HepG2 (cell line): ENCODE measurements around the gene ANXA6. TPM values are rescaled to one million over a fixed set of nuclear protein-coding genes. Genes with fewer than 3 reads are reported as not detected.

ENCODE experiments used
- ATAC-seq: fragments of 200-7000 bp; cut with Tn5 transposase; 3 replicates; pipeline ENCODE4 v1.9.1; 2020; ENCODE audit warnings: mild to moderate bottlenecking, moderate library complexity
- BruUV-seq: library from RNA; stranded (reverse); fragments of 400-500 nt; replicated peaks from 2 replicates; lab custom pipeline; 2021; lab: Mats Ljungman, UMichigan
- CTCF ChIA-PET: fragments of 300-600 bp; formaldehyde crosslinking; extraction: SDS; loops from one replicate; lab custom pipeline; 2021; ENCODE audit warnings: low total read pairs, inconsistent platforms, low intra/inter-chr PET ratio; lab: Yijun Ruan, JAX
- POLR2A ChIA-PET: fragments of 350-600 bp; sonication (Branson Sonifier 250); formaldehyde crosslinking; loops from one replicate; lab custom pipeline; 2020; ENCODE audit warnings: antibody characterized with exemption, inconsistent platforms; lab: Yijun Ruan, JAX
- DNase-seq: peaks from one replicate; pipeline ENCODE4 v3.0.0-alpha.2; 2015; ENCODE audit warnings: low spot score
- FAIRE-seq: peaks from 3 replicates; lab custom pipeline; 2011; peaks lifted over from hg19 to GRCh38; lab: Jason Lieb, UNC
- H2AFZ ChIP-seq: one replicate; pipeline ENCODE4 v1.6.1; 2011; ENCODE audit warnings: low read length, inconsistent platforms
- H3K27ac ChIP-seq: fragments of 300-600 bp; 3 replicates; pipeline ENCODE4 v1.8.0; 2011; ENCODE audit warnings: mixed run types, mild to moderate bottlenecking, mixed read lengths, low read length, inconsistent platforms; ENCODE audit not compliant: insufficient read depth; ENCODE audit errors: extremely low read length
- H3K27me3 ChIP-seq, 2 experiments: fragments of 200-600 bp in 1 of 2; 2 replicates in 1 of 2; 3 replicates in 1 of 2; pipeline versions ENCODE4 v1.6.0 to v1.8.0; 2011; ENCODE audit warnings: low read length in 2 of 2, mild to moderate bottlenecking in 2 of 2, moderate library complexity in 2 of 2, inconsistent platforms in 1 of 2; ENCODE audit not compliant: insufficient read depth in 2 of 2, control insufficient read depth in 1 of 2
- H3K36me3 ChIP-seq, 2 experiments: fragments of 200-600 bp in 1 of 2; replicated peaks in 1 of 2; 2 replicates in 1 of 2; 3 replicates in 1 of 2; pipeline versions ENCODE4 v1.5.1 to v1.8.0; 2011; ENCODE audit warnings: low read length in 2 of 2, inconsistent platforms in 1 of 2; ENCODE audit not compliant: insufficient read depth in 2 of 2, control insufficient read depth in 1 of 2
- H3K4me1 ChIP-seq: 2 replicates; pipeline ENCODE4 v1.5.1; 2012; ENCODE audit warnings: low read length, inconsistent platforms; ENCODE audit not compliant: insufficient read depth
- H3K4me2 ChIP-seq: 2 replicates; pipeline ENCODE4 v1.6.0; 2011; ENCODE audit warnings: low read depth, low read length, inconsistent platforms
- H3K4me3 ChIP-seq, 3 experiments: fragments of 200-600 bp in 1 of 3; sonication (generic), shearing (Covaris generic) in 1 of 3; replicated peaks in 1 of 3; 2 replicates each; pipeline ENCODE4 v1.5.1; 2011 to 2016; ENCODE audit warnings: low read length in 3 of 3, inconsistent platforms in 2 of 3, low read depth in 2 of 3, mild to moderate bottlenecking in 2 of 3, control low read depth in 1 of 3, mixed read lengths in 1 of 3; ENCODE audit not compliant: insufficient read depth in 1 of 3
- H3K79me2 ChIP-seq: one replicate; pipeline ENCODE4 v1.6.1; 2011; ENCODE audit warnings: low read length, inconsistent platforms; ENCODE audit not compliant: insufficient read depth
- H3K9ac ChIP-seq: 2 replicates; pipeline ENCODE4 v1.6.0; 2011; ENCODE audit warnings: mild to moderate bottlenecking, low read depth, low read length, inconsistent platforms; ENCODE audit not compliant: insufficient read depth
- H3K9me3 ChIP-seq: 2 replicates; pipeline ENCODE4 v1.5.1; 2012; ENCODE audit warnings: mild to moderate bottlenecking, low read length
- H4K20me1 ChIP-seq: 2 replicates; pipeline ENCODE4 v1.6.0; 2011; ENCODE audit warnings: inconsistent platforms, mild to moderate bottlenecking, low read length, moderate library complexity; ENCODE audit not compliant: insufficient read depth
- ELF4 ChIP-seq: sonication (generic); formaldehyde crosslinking; IDR thresholded peaks from 2 replicates; pipeline ENCODE4 v1.5.0; 2020; ENCODE audit warnings: missing genetic modification reagents, mild to moderate bottlenecking, moderate library complexity, borderline replicate concordance
- FOSL2 ChIP-seq: sonication (generic); formaldehyde crosslinking; IDR thresholded peaks from 2 replicates; pipeline ENCODE4 v1.4.0; 2020; ENCODE audit warnings: missing genetic modification reagents
- HCFC1 ChIP-seq: fragments of 150-350 bp; IDR thresholded peaks from 2 replicates; pipeline ENCODE4 v1.6.1; 2014; ENCODE audit warnings: low read depth, low read length
- MAFF ChIP-seq: IDR thresholded peaks from 2 replicates; pipeline ENCODE4 v1.6.1; 2011; ENCODE audit warnings: low read depth, low read length, improper control_type of control experiment
- MAFK ChIP-seq, 2 experiments: IDR thresholded peaks in 1 of 2; conservative IDR thresholded peaks in 1 of 2; 2 replicates each; pipeline ENCODE4 v1.6.1; 2011; ENCODE audit warnings: improper control_type of control experiment in 2 of 2, low read length in 2 of 2
- NFE2L2 ChIP-seq: fragments of 150-350 bp; IDR thresholded peaks from 2 replicates; pipeline ENCODE4 v1.6.1; 2014; ENCODE audit warnings: low read length
- SSRP1 ChIP-seq: IDR thresholded peaks from 2 replicates; pipeline ENCODE4 v1.6.1; 2016; ENCODE audit warnings: control low read depth
- ZNF629 ChIP-seq: sonication (generic); formaldehyde crosslinking; conservative IDR thresholded peaks from 2 replicates; pipeline ENCODE4 v1.5.0; 2020; ENCODE audit warnings: missing genetic modification reagents
- WGBS: methylation state at CpG from one replicate; pipeline ENCODE4 v1.1.6; 2017; ENCODE audit warnings: low lambda C conversion rate; 5-methylcytosine and 5-hydroxymethylcytosine counted together
- in situ Hi-C: cut with HindIII; loops from 2 replicates; pipeline ENCODE4 v1.10.0; 2017; ENCODE audit warnings: low pct_unique_long_range_greater_than_20kb; ENCODE audit not compliant: extremely low pct_ligation_motif_present
- intact Hi-C: fragments of 100-400 bp; cut with micrococcal nuclease; formaldehyde crosslinking; loops from one replicate; pipeline ENCODE4 v1.10.0; 2022; ENCODE audit not compliant: unreplicated experiment
- polyA plus RNA-seq, 8 experiments: library from polyadenylated mRNA; depleted of rRNA in 3 of 8; stranded (reverse) in 7 of 8; unstranded in 1 of 8; fragments of >200 nt; fragmentation: Illumina TruSeq in 4 of 8; extraction: Trizol in 4 of 8; gene quantifications; 2 replicates each; pipeline versions ENCODE4 v1.2.1 to v1.2.3, GENCODE V29; 2011 to 2016; ENCODE audit warnings: low read depth in 4 of 8, missing spikeins in 1 of 8, mixed read lengths in 1 of 8; ENCODE audit not compliant: insufficient read depth in 1 of 8
- total RNA-seq, 5 experiments: library from RNA; depleted of rRNA; stranded (reverse); fragments of >200 nt; fragmentation: Illumina TruSeq; extraction: Trizol; gene quantifications; 2 replicates each; pipeline ENCODE4 v1.2.3, GENCODE V29; 2016; ENCODE audit warnings: low read depth in 1 of 5
- TF ChIP-seq, protein P1 (sequence below): sonication (generic); formaldehyde crosslinking; IDR thresholded peaks from 2 replicates; pipeline ENCODE4 v1.5.1; 2020; ENCODE audit warnings: mild to moderate bottlenecking, missing genetic modification reagents, moderate library complexity

Gene ANXA6
- total and polyA plus RNA-seq, 2 of the 13 experiments (the other 11 are each of a cell fraction or from before 2014, with no cell fraction given), result 103 to 125 TPM

- intact Hi-C loops, result no loop called here
- H3K27ac ChIP-seq, result peak overlapping the region; percentile 12
Measured at GRCh38 chr5:151063142-151063989, 94.2 kb downstream of the ANXA6 start.

More at GRCh38 chr5:151063142-151063989, 94.2 kb downstream of the ANXA6 start:
- H2AFZ ChIP-seq, result no peak overlapping the region
- CTCF ChIA-PET, result no interaction called here
- H3K27me3 ChIP-seq, result no peaks in the 10 kb centered on the region
- H3K4me1 ChIP-seq, result peaks cover 20% of the 10 kb centered on the region
- in situ Hi-C loops, result no loop called here
- H3K4me2 ChIP-seq, result no peak overlapping the region
- H3K9me3 ChIP-seq, result no peaks in the 10 kb centered on the region
- H3K4me3 ChIP-seq, result no peak overlapping the region
- WGBS, result 88% methylated on average over 16 of the region's 17 CpGs
- ATAC-seq (no peak; the same call in 2 of the 3 replicates), FAIRE-seq (no peak), DNase-seq (peak; percentile 12)
- peaks cover 39% of the 10 kb centered on the region for H3K79me2 ChIP-seq
- H3K36me3 ChIP-seq, result peaks cover 44 to 77% of the 10 kb centered on the region in 2 experiments
- POLR2A ChIA-PET, result interaction anchor here (1.3 kb wide), 1 partner anchor 18 kb away, joined by 4 read pairs; no protein-coding TSS in a partner anchor
- TF ChIP-seq ELF4 (no peak), HCFC1 (no peak), MAFF (0 out of 2 replicates have a peak, but pooled peaks have one; percentile 10), MAFK (conservative IDR thresholded peaks at IDR 0.05 in 1 of 2, IDR thresholded peaks at IDR 0.05 in 1 of 2; ENCODE audit: low read length in 2 of 2) (peak; percentile 10 to 23; a peak in 1 of 4 replicates), FOSL2 (peak; percentile 56), SSRP1 (CRISPR knock-in tag) (no peak), NFE2L2 (peak; percentile 68), ZNF629 (CRISPR knock-in tag) (peak; percentile 63)
- TF ChIP-seq, protein P1, sequence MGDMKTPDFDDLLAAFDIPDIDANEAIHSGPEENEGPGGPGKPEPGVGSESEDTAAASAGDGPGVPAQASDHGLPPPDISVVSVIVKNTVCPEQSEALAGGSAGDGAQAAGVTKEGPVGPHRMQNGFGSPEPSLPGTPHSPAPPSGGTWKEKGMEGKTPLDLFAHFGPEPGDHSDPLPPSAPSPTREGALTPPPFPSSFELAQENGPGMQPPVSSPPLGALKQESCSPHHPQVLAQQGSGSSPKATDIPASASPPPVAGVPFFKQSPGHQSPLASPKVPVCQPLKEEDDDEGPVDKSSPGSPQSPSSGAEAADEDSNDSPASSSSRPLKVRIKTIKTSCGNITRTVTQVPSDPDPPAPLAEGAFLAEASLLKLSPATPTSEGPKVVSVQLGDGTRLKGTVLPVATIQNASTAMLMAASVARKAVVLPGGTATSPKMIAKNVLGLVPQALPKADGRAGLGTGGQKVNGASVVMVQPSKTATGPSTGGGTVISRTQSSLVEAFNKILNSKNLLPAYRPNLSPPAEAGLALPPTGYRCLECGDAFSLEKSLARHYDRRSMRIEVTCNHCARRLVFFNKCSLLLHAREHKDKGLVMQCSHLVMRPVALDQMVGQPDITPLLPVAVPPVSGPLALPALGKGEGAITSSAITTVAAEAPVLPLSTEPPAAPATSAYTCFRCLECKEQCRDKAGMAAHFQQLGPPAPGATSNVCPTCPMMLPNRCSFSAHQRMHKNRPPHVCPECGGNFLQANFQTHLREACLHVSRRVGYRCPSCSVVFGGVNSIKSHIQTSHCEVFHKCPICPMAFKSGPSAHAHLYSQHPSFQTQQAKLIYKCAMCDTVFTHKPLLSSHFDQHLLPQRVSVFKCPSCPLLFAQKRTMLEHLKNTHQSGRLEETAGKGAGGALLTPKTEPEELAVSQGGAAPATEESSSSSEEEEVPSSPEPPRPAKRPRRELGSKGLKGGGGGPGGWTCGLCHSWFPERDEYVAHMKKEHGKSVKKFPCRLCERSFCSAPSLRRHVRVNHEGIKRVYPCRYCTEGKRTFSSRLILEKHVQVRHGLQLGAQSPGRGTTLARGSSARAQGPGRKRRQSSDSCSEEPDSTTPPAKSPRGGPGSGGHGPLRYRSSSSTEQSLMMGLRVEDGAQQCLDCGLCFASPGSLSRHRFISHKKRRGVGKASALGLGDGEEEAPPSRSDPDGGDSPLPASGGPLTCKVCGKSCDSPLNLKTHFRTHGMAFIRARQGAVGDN (CRISPR knock-in tag), result peak; percentile 9; the same call in 1 of the 2 replicates
- no peak overlapping the region for H3K9ac ChIP-seq
- no TSS peak for BruUV-seq
- H4K20me1 ChIP-seq, result peaks cover 44% of the 10 kb centered on the region; the same call in 1 of the 2 replicates
